GM12878 (cell line): Measurements from ENCODE around the gene SLC24A3. TPM values are rescaled to one million over a fixed set of nuclear protein-coding genes. Genes with fewer than 3 reads are reported as not detected.

ENCODE experiments used
- BACH1 ChIP-seq: fragments of 450-650 bp; IDR thresholded peaks from 2 replicates; pipeline ENCODE4 v1.6.1; 2017; ENCODE audit warnings: mild to moderate bottlenecking, borderline replicate concordance
- CBFB ChIP-seq: IDR thresholded peaks from 2 replicates; pipeline ENCODE4 v1.6.1; 2016; ENCODE audit warnings: antibody characterized with exemption, low read depth
- CHD4 ChIP-seq: fragments of 200-600 bp; sonication (generic); IDR thresholded peaks from 2 replicates; pipeline ENCODE4 v1.6.1; 2016; ENCODE audit warnings: mild to moderate bottlenecking
- CREM ChIP-seq: IDR thresholded peaks from 2 replicates; pipeline ENCODE4 v1.6.1; 2014; ENCODE audit warnings: antibody characterized with exemption, low read depth
- EP300 ChIP-seq, 2 experiments: fragments of 150-350 bp in 1 of 2; IDR thresholded peaks; 2 replicates each; pipeline ENCODE4 v1.6.1; 2011 to 2012; ENCODE audit warnings: low read depth in 2 of 2, low read length in 2 of 2, borderline replicate concordance in 1 of 2, improper control_type of control experiment in 1 of 2, inconsistent platforms in 1 of 2; ENCODE audit not compliant: control insufficient read depth in 1 of 2
- MXI1 ChIP-seq: fragments of 150-350 bp; IDR thresholded peaks from 2 replicates; pipeline ENCODE4 v1.6.1; 2011; ENCODE audit warnings: low read depth, mild to moderate bottlenecking, inconsistent platforms, low read length, improper control_type of control experiment
- PAX5 ChIP-seq: IDR thresholded peaks from 2 replicates; pipeline ENCODE4 v1.6.1; 2011; ENCODE audit warnings: low read depth, low read length, borderline replicate concordance
- POLR2AphosphoS5 ChIP-seq: IDR thresholded peaks from 2 replicates; pipeline ENCODE4 v1.6.1; 2011; ENCODE audit warnings: mild to moderate bottlenecking, low read length, inconsistent platforms
- POU2F2 ChIP-seq: IDR thresholded peaks from 3 replicates; pipeline ENCODE4 v1.6.1; 2011; ENCODE audit warnings: low read depth, mild to moderate bottlenecking, low read length, borderline replicate concordance
- RCOR1 ChIP-seq: conservative IDR thresholded peaks from 2 replicates; pipeline ENCODE4 v1.6.1; 2012; ENCODE audit warnings: low read depth, low read length, improper control_type of control experiment
- SREBF2 ChIP-seq: IDR thresholded peaks from 2 replicates; pipeline ENCODE4 v1.6.1; 2012; ENCODE audit warnings: mild to moderate bottlenecking, low read length
- STAT1 ChIP-seq: fragments of 450-650 bp; conservative IDR thresholded peaks from 2 replicates; pipeline ENCODE4 v1.6.1; 2014; ENCODE audit warnings: antibody characterized with exemption, mild to moderate bottlenecking
- SUPT20H ChIP-seq: IDR thresholded peaks from 2 replicates; pipeline ENCODE4 v1.6.1; 2011; ENCODE audit warnings: low read depth, mild to moderate bottlenecking, low read length, moderate library complexity, borderline replicate concordance; ENCODE audit not compliant: control insufficient read depth
- YBX1 ChIP-seq: fragments of 450-650 bp; IDR thresholded peaks from 2 replicates; pipeline ENCODE4 v1.6.1; 2016; ENCODE audit warnings: antibody characterized with exemption
- ZZZ3 ChIP-seq: IDR thresholded peaks from 2 replicates; pipeline ENCODE4 v1.6.1; 2011; ENCODE audit warnings: low read depth; ENCODE audit not compliant: control insufficient read depth, insufficient read length
- polyA plus RNA-seq, 11 experiments: library from polyadenylated mRNA; depleted of rRNA in 4 of 11; unstranded in 6 of 11; stranded (reverse) in 5 of 11; fragments of >200 nt; fragmentation: Nextera tagmentation in 4 of 11; fragmentation: Illumina TruSeq in 1 of 11; extraction: Ambion mirVana in 4 of 11; extraction: Trizol in 1 of 11; gene quantifications; 1 replicate in 1 of 11; 2 replicates in 10 of 11; pipeline versions ENCODE4 v1.2.1 to v1.2.3, GENCODE V29; 2011 to 2016; ENCODE audit warnings: inconsistent platforms in 2 of 11, missing spikeins in 2 of 11, low read depth in 1 of 11
- total RNA-seq, 4 experiments: library from RNA; depleted of rRNA in 3 of 4; stranded (reverse); fragments of >200 nt in 3 of 4; fragmentation: Illumina TruSeq in 1 of 4; extraction: Trizol in 1 of 4; gene quantifications; 2 replicates each; pipeline versions ENCODE4 v1.2.1 to v1.2.3, GENCODE V29; 2013 to 2021
- TF ChIP-seq, protein P1 (sequence below): IDR thresholded peaks from 2 replicates; pipeline ENCODE4 v1.6.1; 2011; ENCODE audit warnings: borderline replicate concordance, low read depth, mild to moderate bottlenecking, moderate library complexity, low read length; ENCODE audit not compliant: insufficient read depth, poor library complexity, severe bottlenecking
- TF ChIP-seq, protein P2 (sequence below): fragments of 450-650 bp; IDR thresholded peaks from 2 replicates; pipeline ENCODE4 v1.6.1; 2016; ENCODE audit warnings: mild to moderate bottlenecking
- TF ChIP-seq, protein P3 (sequence below): fragments of 450-650 bp; IDR thresholded peaks from 2 replicates; pipeline ENCODE4 v1.6.1; 2017; ENCODE audit warnings: low read depth, mild to moderate bottlenecking, moderate library complexity
- TF ChIP-seq, protein P4 (sequence below): fragments of 450-650 bp; IDR thresholded peaks from 2 replicates; pipeline ENCODE4 v1.6.1; 2017; ENCODE audit warnings: antibody characterized with exemption, mild to moderate bottlenecking, moderate library complexity
- TF ChIP-seq, protein P5 (sequence below): fragments of 450-650 bp; formaldehyde crosslinking; IDR thresholded peaks from 2 replicates; pipeline ENCODE4 v1.4.0; 2022; ENCODE audit warnings: mild to moderate bottlenecking, moderate library complexity

SLC24A3 gene
- total and polyA plus RNA-seq, 10 of the 15 experiments (the other 5 are each of a cell fraction or from before 2014, with no cell fraction given): 0.04 TPM; not detected in 9

DNA sequence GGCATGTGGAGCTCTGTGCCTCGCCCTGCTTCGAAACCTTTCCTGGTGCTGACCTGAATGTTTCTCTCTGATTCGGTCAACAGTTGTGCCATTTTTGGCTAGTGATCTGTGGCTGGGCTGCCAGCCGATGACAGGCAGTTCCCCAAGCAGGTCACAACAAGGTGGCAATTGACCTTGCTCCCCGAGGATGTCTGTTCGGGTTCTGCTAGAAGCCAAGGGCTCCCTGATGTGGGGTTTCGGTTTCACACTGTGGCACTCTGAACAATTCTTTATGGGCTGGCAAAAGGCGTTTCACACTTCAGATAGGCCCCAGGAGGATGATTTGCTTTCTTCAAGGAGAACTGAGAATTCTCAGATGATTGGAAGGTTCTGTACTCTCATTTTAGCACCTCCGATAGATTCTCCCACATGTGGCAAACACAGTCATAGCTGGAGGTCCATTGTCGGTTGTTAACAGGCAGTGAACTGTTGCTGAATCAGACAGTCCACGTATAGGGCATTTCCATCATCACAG, 135.6 kb downstream of the SLC24A3 start (continued):
- TF ChIP-seq EP300 (IDR thresholded peaks at IDR 0.05; ENCODE audit: borderline replicate concordance in 1 of 2, control insufficient read depth in 1 of 2, low read depth in 2 of 2, low read length in 2 of 2): peak; percentile 33 to 56; a peak in 2 of 4 replicates
- no peak; the same call in 2 of the 3 replicates for TF ChIP-seq POU2F2
- TF ChIP-seq CBFB: no peak
- TF ChIP-seq ZZZ3: no peak
- TF ChIP-seq, protein P1, sequence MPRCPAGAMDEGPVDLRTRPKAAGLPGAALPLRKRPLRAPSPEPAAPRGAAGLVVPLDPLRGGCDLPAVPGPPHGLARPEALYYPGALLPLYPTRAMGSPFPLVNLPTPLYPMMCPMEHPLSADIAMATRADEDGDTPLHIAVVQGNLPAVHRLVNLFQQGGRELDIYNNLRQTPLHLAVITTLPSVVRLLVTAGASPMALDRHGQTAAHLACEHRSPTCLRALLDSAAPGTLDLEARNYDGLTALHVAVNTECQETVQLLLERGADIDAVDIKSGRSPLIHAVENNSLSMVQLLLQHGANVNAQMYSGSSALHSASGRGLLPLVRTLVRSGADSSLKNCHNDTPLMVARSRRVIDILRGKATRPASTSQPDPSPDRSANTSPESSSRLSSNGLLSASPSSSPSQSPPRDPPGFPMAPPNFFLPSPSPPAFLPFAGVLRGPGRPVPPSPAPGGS: no peak
- TF ChIP-seq, protein P2, sequence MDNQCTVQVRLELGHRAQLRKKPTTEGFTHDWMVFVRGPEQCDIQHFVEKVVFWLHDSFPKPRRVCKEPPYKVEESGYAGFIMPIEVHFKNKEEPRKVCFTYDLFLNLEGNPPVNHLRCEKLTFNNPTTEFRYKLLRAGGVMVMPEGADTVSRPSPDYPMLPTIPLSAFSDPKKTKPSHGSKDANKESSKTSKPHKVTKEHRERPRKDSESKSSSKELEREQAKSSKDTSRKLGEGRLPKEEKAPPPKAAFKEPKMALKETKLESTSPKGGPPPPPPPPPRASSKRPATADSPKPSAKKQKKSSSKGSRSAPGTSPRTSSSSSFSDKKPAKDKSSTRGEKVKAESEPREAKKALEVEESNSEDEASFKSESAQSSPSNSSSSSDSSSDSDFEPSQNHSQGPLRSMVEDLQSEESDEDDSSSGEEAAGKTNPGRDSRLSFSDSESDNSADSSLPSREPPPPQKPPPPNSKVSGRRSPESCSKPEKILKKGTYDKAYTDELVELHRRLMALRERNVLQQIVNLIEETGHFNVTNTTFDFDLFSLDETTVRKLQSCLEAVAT: no peak
- no peak for TF ChIP-seq YBX1
- no peak for TF ChIP-seq POLR2AphosphoS5
- TF ChIP-seq PAX5: peak; percentile 90
- TF ChIP-seq, protein P3, sequence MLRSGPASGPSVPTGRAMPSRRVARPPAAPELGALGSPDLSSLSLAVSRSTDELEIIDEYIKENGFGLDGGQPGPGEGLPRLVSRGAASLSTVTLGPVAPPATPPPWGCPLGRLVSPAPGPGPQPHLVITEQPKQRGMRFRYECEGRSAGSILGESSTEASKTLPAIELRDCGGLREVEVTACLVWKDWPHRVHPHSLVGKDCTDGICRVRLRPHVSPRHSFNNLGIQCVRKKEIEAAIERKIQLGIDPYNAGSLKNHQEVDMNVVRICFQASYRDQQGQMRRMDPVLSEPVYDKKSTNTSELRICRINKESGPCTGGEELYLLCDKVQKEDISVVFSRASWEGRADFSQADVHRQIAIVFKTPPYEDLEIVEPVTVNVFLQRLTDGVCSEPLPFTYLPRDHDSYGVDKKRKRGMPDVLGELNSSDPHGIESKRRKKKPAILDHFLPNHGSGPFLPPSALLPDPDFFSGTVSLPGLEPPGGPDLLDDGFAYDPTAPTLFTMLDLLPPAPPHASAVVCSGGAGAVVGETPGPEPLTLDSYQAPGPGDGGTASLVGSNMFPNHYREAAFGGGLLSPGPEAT: no peak
- no peak for TF ChIP-seq SREBF2
- no peak for TF ChIP-seq MXI1
- TF ChIP-seq, protein P4, sequence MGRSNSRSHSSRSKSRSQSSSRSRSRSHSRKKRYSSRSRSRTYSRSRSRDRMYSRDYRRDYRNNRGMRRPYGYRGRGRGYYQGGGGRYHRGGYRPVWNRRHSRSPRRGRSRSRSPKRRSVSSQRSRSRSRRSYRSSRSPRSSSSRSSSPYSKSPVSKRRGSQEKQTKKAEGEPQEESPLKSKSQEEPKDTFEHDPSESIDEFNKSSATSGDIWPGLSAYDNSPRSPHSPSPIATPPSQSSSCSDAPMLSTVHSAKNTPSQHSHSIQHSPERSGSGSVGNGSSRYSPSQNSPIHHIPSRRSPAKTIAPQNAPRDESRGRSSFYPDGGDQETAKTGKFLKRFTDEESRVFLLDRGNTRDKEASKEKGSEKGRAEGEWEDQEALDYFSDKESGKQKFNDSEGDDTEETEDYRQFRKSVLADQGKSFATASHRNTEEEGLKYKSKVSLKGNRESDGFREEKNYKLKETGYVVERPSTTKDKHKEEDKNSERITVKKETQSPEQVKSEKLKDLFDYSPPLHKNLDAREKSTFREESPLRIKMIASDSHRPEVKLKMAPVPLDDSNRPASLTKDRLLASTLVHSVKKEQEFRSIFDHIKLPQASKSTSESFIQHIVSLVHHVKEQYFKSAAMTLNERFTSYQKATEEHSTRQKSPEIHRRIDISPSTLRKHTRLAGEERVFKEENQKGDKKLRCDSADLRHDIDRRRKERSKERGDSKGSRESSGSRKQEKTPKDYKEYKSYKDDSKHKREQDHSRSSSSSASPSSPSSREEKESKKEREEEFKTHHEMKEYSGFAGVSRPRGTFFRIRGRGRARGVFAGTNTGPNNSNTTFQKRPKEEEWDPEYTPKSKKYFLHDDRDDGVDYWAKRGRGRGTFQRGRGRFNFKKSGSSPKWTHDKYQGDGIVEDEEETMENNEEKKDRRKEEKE: no peak
- TF ChIP-seq SUPT20H: no peak
- no peak for TF ChIP-seq CREM
- TF ChIP-seq BACH1: no peak
- TF ChIP-seq RCOR1: no peak
- TF ChIP-seq CHD4: no peak
- TF ChIP-seq, protein P5, sequence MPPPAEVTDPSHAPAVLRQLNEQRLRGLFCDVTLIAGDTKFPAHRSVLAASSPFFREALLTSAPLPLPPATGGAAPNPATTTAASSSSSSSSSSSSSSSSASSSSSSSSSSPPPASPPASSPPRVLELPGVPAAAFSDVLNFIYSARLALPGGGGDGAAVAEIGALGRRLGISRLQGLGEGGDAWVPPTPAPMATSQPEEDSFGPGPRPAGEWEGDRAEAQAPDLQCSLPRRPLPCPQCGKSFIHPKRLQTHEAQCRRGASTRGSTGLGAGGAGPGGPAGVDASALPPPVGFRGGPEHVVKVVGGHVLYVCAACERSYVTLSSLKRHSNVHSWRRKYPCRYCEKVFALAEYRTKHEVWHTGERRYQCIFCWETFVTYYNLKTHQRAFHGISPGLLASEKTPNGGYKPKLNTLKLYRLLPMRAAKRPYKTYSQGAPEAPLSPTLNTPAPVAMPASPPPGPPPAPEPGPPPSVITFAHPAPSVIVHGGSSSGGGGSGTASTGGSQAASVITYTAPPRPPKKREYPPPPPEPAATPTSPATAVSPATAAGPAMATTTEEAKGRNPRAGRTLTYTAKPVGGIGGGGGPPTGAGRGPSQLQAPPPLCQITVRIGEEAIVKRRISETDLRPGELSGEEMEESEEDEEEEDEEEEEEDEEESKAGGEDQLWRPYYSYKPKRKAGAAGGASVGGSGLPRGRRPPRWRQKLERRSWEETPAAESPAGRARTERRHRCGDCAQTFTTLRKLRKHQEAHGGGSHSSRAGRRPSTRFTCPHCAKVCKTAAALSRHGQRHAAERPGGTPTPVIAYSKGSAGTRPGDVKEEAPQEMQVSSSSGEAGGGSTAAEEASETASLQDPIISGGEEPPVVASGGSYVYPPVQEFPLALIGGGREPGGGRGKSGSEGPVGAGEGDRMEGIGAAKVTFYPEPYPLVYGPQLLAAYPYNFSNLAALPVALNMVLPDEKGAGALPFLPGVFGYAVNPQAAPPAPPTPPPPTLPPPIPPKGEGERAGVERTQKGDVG (CRISPR knock-in tag): no peak
- TF ChIP-seq STAT1: no peak
